ENCODE measurements around the gene ABR.

The ABR gene

DNA sequence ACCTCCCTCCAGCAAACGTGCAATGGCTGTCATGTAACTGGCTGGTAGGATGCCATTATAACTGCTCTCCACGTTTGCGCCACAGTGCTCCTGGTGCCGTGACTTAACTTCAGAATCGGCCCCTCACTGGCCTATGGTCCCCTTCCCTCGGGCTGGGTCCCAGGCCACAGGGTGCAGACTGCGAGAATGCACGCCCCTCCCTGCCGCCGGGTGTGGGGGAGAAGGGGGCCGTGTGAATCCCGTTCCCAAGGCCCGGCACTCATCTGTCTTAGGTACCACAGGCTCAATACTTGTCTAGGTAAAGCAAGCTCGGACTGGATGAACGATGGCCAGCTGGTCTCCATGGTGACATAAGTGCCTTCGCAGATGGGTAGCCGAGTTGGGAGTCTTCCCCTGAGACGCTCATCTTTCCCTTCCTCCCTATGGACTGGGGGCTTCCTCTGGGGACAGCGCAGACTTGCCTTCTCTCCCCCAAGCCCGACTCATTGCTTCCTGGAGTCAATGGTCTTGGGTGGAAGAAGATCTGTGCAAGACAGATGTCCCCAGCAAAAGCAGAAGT is 145.1 kb downstream of the ABR start:
- peaks cover 0 to 4% of the 10 kb centered on the region in 2 donors for H3K36me3 ChIP-seq (ENCODE audit: control insufficient read depth in 2 of 2, insufficient read depth in 2 of 2, low read length in 2 of 2)
- no peak overlapping the region for H3K9ac ChIP-seq (ENCODE audit: low read length in 2 of 2)

GRCh38 chr17:1033503-1033902 is 146.3 kb downstream of the ABR start:
- peaks cover 47% of the 10 kb centered on the region for H3K4me1 ChIP-seq (ENCODE audit: control insufficient read depth, insufficient read depth, low read length)
- no peaks in the 10 kb centered on the region for H3K27me3 ChIP-seq (ENCODE audit: control insufficient read depth in 1 of 2, insufficient read depth in 2 of 2, low read length in 2 of 2)
- H3K36me3 ChIP-seq (ENCODE audit: control insufficient read depth in 2 of 2, insufficient read depth in 2 of 2, low read length in 2 of 2) = peaks cover 0 to 4% of the 10 kb centered on the region in 2 donors

More for the DNA sequence above, 145.1 kb downstream of the ABR start:
- Histone ChIP-seq H3K9me3 (ENCODE audit: control insufficient read depth in 2 of 2, low read length in 2 of 2) (no peaks in the 10 kb centered on the region), H3K27ac (ENCODE audit: low read length) (no peak overlapping the region), H3K4me1 (ENCODE audit: control insufficient read depth, insufficient read depth, low read length) (peaks cover 34% of the 10 kb centered on the region), H3K27me3 (ENCODE audit: control insufficient read depth in 1 of 2, insufficient read depth in 2 of 2, low read length in 2 of 2) (no peaks in the 10 kb centered on the region), H3K4me3 (ENCODE audit: low read length in 2 of 2) (no peak overlapping the region)

GRCh38 chr17:1032391-1032790 is 147.4 kb downstream of the ABR start:
- Histone ChIP-seq H3K36me3 (ENCODE audit: control insufficient read depth in 2 of 2, insufficient read depth in 2 of 2, low read length in 2 of 2) (peaks cover 0 to 4% of the 10 kb centered on the region in 2 donors), H3K27me3 (ENCODE audit: control insufficient read depth in 1 of 2, insufficient read depth in 2 of 2, low read length in 2 of 2) (no peaks in the 10 kb centered on the region), H3K4me1 (ENCODE audit: control insufficient read depth, insufficient read depth, low read length) (peaks cover 49% of the 10 kb centered on the region), H3K27ac (ENCODE audit: low read length) (no peak overlapping the region), H3K9me3 (ENCODE audit: control insufficient read depth in 2 of 2, low read length in 2 of 2) (no peaks in the 10 kb centered on the region), H3K4me3 (ENCODE audit: low read length in 2 of 2) (no peak overlapping the region), H3K9ac (ENCODE audit: low read length in 2 of 2) (no peak overlapping the region)

More at GRCh38 chr17:1033503-1033902, 146.3 kb downstream of the ABR start:
- H3K27ac ChIP-seq (ENCODE audit: low read length) = no peak overlapping the region
- no peaks in the 10 kb centered on the region for H3K9me3 ChIP-seq (ENCODE audit: control insufficient read depth in 2 of 2, low read length in 2 of 2)
- no peak overlapping the region for H3K9ac ChIP-seq (ENCODE audit: low read length in 2 of 2)
- no peak overlapping the region for H3K4me3 ChIP-seq (ENCODE audit: low read length in 2 of 2)

- H3K9ac ChIP-seq (ENCODE audit: low read length in 2 of 2) = no peak overlapping the region
- no peaks in the 10 kb centered on the region for H3K9me3 ChIP-seq (ENCODE audit: control insufficient read depth in 2 of 2, low read length in 2 of 2)
- no peak overlapping the region for H3K27ac ChIP-seq (ENCODE audit: low read length)
- H3K4me1 ChIP-seq (ENCODE audit: control insufficient read depth, insufficient read depth, low read length) = peaks cover 49% of the 10 kb centered on the region
- no peaks in the 10 kb centered on the region for H3K27me3 ChIP-seq (ENCODE audit: control insufficient read depth in 1 of 2, insufficient read depth in 2 of 2, low read length in 2 of 2)
- peak overlapping the region in 1 of 2 donors; percentile 61 for H3K4me3 ChIP-seq (ENCODE audit: low read length in 2 of 2)
- peaks cover 2 to 4% of the 10 kb centered on the region in 2 donors for H3K36me3 ChIP-seq (ENCODE audit: control insufficient read depth in 2 of 2, insufficient read depth in 2 of 2, low read length in 2 of 2)
Observed at GRCh38 chr17:1031711-1032110, 148.1 kb downstream of the ABR start.

GRCh38 chr17:1030684-1031532 is 148.9 kb downstream of the ABR start:
- H3K27ac ChIP-seq (ENCODE audit: low read length) = peak overlapping the region; percentile 67
- no peaks in the 10 kb centered on the region for H3K27me3 ChIP-seq (ENCODE audit: control insufficient read depth in 1 of 2, insufficient read depth in 2 of 2, low read length in 2 of 2)
- peak overlapping the region; percentile 36 to 67 for H3K4me3 ChIP-seq (ENCODE audit: low read length in 2 of 2)
- peaks cover 49% of the 10 kb centered on the region for H3K4me1 ChIP-seq (ENCODE audit: control insufficient read depth, insufficient read depth, low read length)
- no peaks in the 10 kb centered on the region for H3K9me3 ChIP-seq (ENCODE audit: control insufficient read depth in 2 of 2, low read length in 2 of 2)
- H3K36me3 ChIP-seq (ENCODE audit: control insufficient read depth in 2 of 2, insufficient read depth in 2 of 2, low read length in 2 of 2) = peaks cover 2 to 4% of the 10 kb centered on the region in 2 donors
- peak overlapping the region in 1 of 2 donors; percentile 47 for H3K9ac ChIP-seq (ENCODE audit: low read length in 2 of 2)

DNA sequence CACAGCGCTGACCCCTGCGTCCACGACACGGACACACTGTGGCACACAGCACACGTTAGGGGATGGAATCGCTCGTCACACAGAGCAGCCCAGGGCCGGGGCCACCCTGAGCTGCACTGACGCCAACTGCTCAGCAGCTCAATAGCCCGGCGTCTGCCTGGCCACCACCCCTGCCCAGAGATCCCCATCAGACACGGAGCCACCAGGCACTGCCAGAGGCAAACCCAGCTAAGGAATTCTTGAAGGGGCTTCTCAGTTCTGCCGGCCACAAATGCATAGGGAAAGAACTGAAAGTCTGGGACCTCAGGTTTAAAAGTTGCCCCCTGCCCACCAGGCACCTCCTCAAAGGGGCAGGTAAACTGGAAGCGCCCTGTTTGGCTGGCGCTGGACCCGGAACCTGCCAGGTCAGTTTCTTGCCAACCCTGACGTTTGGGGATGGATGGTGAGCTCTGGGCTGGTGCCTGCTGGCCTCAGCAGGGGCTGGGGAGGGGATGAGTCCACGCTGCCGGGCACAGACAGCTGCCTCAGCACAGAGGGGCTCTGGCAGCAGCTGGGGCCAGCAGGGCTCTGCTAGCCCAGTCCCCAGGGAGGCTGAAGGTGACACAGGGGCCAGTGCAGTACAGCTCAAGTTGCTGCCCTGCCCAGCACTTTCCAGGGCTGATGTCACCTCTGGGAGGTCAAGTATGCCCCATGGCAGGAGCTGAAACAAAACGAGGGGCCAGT is 149.7 kb downstream of the ABR start:
- H3K9ac ChIP-seq (ENCODE audit: low read length in 2 of 2) = peak overlapping the region in 1 of 2 donors; percentile 47
- peak overlapping the region; percentile 36 to 67 for H3K4me3 ChIP-seq (ENCODE audit: low read length in 2 of 2)
- no peaks in the 10 kb centered on the region for H3K27me3 ChIP-seq (ENCODE audit: control insufficient read depth in 1 of 2, insufficient read depth in 2 of 2, low read length in 2 of 2)
- peaks cover 4 to 6% of the 10 kb centered on the region in 2 donors for H3K36me3 ChIP-seq (ENCODE audit: control insufficient read depth in 2 of 2, insufficient read depth in 2 of 2, low read length in 2 of 2)
- no peaks in the 10 kb centered on the region for H3K9me3 ChIP-seq (ENCODE audit: control insufficient read depth in 2 of 2, low read length in 2 of 2)
- H3K27ac ChIP-seq (ENCODE audit: low read length) = peak overlapping the region; percentile 67
- H3K4me1 ChIP-seq (ENCODE audit: control insufficient read depth, insufficient read depth, low read length) = peaks cover 49% of the 10 kb centered on the region

DNA sequence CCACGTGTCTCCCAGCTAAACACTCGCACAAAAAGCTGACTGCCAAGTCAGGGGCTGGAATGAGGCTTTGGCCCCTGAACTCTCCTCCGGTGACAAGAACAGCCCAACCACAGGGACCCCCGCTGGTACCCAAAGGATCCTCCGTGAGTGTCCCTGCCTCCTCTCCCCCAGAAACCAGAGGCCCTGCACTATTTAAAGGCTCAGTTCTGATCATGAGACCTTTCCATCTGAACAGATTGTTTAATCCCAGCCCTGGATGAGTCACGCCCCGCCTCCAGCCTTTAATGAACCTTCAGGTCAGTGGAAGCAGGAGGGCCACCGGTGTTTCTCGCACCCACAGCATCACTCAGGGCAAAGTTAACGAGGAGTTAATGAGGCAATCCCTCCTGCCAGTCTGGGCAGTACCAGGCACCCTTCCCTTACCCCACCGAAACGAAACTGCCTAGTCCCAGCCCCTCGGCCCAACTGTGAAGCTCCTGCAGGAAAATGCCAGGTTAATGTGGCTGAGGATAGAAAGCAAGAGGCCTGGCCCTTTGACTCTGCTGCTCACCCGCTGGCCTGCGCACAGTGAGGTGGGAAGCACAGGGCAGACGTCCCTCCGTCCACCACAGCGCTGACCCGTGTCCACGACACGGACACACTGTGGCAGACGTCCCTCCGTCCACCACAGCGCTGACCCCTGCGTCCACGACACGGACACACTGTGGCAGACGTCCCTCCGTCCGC is 150.4 kb downstream of the ABR start:
- Histone ChIP-seq H3K9me3 (ENCODE audit: control insufficient read depth in 2 of 2, low read length in 2 of 2) (no peaks in the 10 kb centered on the region), H3K9ac (ENCODE audit: low read length in 2 of 2) (peak overlapping the region; percentile 29 to 37), H3K4me3 (ENCODE audit: low read length in 2 of 2) (peak overlapping the region; percentile 21 to 67), H3K36me3 (ENCODE audit: control insufficient read depth in 2 of 2, insufficient read depth in 2 of 2, low read length in 2 of 2) (peaks cover 0 to 6% of the 10 kb centered on the region in 2 donors), H3K4me1 (ENCODE audit: control insufficient read depth, insufficient read depth, low read length) (peaks cover 47% of the 10 kb centered on the region), H3K27me3 (ENCODE audit: control insufficient read depth in 1 of 2, insufficient read depth in 2 of 2, low read length in 2 of 2) (no peaks in the 10 kb centered on the region), H3K27ac (ENCODE audit: low read length) (peak overlapping the region; percentile 67)

GRCh38 chr17:1027044-1027443 is 152.7 kb downstream of the ABR start:
- Histone ChIP-seq H3K4me3 (ENCODE audit: low read length in 2 of 2) (no peak overlapping the region), H3K27me3 (ENCODE audit: control insufficient read depth in 1 of 2, insufficient read depth in 2 of 2, low read length in 2 of 2) (no peaks in the 10 kb centered on the region), H3K27ac (ENCODE audit: low read length) (no peak overlapping the region), H3K9me3 (ENCODE audit: control insufficient read depth in 2 of 2, low read length in 2 of 2) (no peaks in the 10 kb centered on the region), H3K9ac (ENCODE audit: low read length in 2 of 2) (no peak overlapping the region), H3K36me3 (ENCODE audit: control insufficient read depth in 2 of 2, insufficient read depth in 2 of 2, low read length in 2 of 2) (peaks cover 0 to 6% of the 10 kb centered on the region in 2 donors), H3K4me1 (ENCODE audit: control insufficient read depth, insufficient read depth, low read length) (peaks cover 45% of the 10 kb centered on the region)

- Histone ChIP-seq H3K9me3 (ENCODE audit: control insufficient read depth in 2 of 2, low read length in 2 of 2) (no peaks in the 10 kb centered on the region), H3K9ac (ENCODE audit: low read length in 2 of 2) (no peak overlapping the region), H3K27ac (ENCODE audit: low read length) (no peak overlapping the region)
Observed at GRCh38 chr17:1026599-1026975, 153.2 kb downstream of the ABR start.

More at GRCh38 chr17:1026599-1026975, 153.2 kb downstream of the ABR start:
- Histone ChIP-seq H3K36me3 (ENCODE audit: control insufficient read depth in 2 of 2, insufficient read depth in 2 of 2, low read length in 2 of 2) (peaks cover 0 to 6% of the 10 kb centered on the region in 2 donors), H3K27me3 (ENCODE audit: control insufficient read depth in 1 of 2, insufficient read depth in 2 of 2, low read length in 2 of 2) (no peaks in the 10 kb centered on the region), H3K4me1 (ENCODE audit: control insufficient read depth, insufficient read depth, low read length) (peaks cover 43% of the 10 kb centered on the region), H3K4me3 (ENCODE audit: low read length in 2 of 2) (no peak overlapping the region)
